Measurements from ENCODE around the gene SKA2. TPM values are rescaled to one million over a fixed set of nuclear protein-coding genes. Genes with fewer than 3 reads are reported as not detected.

The SKA2 gene
- total and polyA plus RNA-seq, 2 of the 8 experiments (the other 6 are each of a cell fraction or from before 2014, with no cell fraction given), result 15.6 to 95.8 TPM

DNA sequence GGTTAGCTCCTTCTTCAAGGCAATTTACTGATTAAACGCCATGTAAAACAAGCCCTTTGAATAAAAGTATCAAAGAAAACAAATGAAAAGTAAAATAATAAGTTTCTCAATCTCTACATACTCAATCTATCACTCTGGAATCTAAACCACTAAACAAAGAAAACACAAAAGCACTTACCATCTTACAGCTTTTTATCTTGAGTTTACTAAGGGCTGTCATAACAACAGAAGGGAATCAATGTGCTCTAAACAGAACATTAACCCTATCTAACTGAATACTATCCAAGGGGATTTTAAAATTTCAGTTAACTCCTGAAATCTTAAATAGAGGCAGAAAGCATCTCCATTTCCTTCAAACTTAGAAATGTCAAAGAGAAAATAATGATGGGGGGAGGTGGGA, 3.4 kb downstream of the SKA2 start:
- Histone ChIP-seq H3K18ac (ENCODE audit: extremely low read depth, low read length) (no peak overlapping the region), H3K14ac (ENCODE audit: insufficient read length) (no peak overlapping the region), H3K4ac (replicated peaks; ENCODE audit: insufficient read length, low read depth, low read length) (no peak overlapping the region), H2BK20ac (ENCODE audit: low read length) (no peak overlapping the region), H3K4me3 (ENCODE audit: extremely low read depth in 1 of 4, insufficient read depth in 2 of 4, low read depth in 3 of 4, low read length in 4 of 4) (peak overlapping the region in 1 of 4 experiments; percentile 10; a peak in 2 of 8 replicates), H2BK15ac (ENCODE audit: low read length) (no peak overlapping the region), H2BK12ac (ENCODE audit: low read depth, low read length) (no peak overlapping the region), H2AFZ (ENCODE audit: low read length) (no peak overlapping the region), H3K36me3 (ENCODE audit: control insufficient read depth in 2 of 4, insufficient read depth in 4 of 4, low read length in 3 of 4) (no peaks in the 10 kb centered on the region), H3K56ac (replicated peaks; ENCODE audit: insufficient read length, low read depth, low read length) (no peak overlapping the region), H3K27me3 (replicated peaks in 1 of 4; ENCODE audit: control insufficient read depth in 3 of 4, extremely low read depth in 1 of 4, insufficient read depth in 3 of 4, low read length in 3 of 4) (no peaks in the 10 kb centered on the region), H3K4me2 (ENCODE audit: insufficient read depth in 1 of 2, low read depth in 2 of 2, low read length in 2 of 2) (peak overlapping the region; percentile 24 to 48; a peak in 1 of 4 replicates), H3K79me1 (ENCODE audit: low read depth, low read length) (no peaks in the 10 kb centered on the region; the same call in 1 of the 2 replicates), H3K4me1 (replicated peaks in 1 of 4; ENCODE audit: control insufficient read depth in 3 of 4, insufficient read depth in 4 of 4, low read length in 3 of 4) (peaks cover 0 to 8% (median 3%) of the 10 kb centered on the region in 4 experiments; a peak in 4 of 7 replicates), H3K23ac (ENCODE audit: insufficient read length) (no peak overlapping the region), H3K9ac (replicated peaks in 1 of 4; ENCODE audit: extremely low read depth in 1 of 4, low read depth in 3 of 4, low read length in 3 of 4) (no peak overlapping the region), H3K9me3 (ENCODE audit: insufficient read depth in 2 of 2, low read depth in 1 of 2, low read length in 1 of 2) (no peaks in the 10 kb centered on the region), H4K5ac (ENCODE audit: insufficient read length, low read depth, low read length) (no peak overlapping the region), H4K8ac (ENCODE audit: extremely low read depth, insufficient read depth, low read length) (no peak overlapping the region), H4K91ac (replicated peaks; ENCODE audit: insufficient read length, low read length) (no peak overlapping the region), H3K27ac (ENCODE audit: low read depth, low read length) (no peak overlapping the region), H2BK120ac (replicated peaks; ENCODE audit: low read depth, low read length) (no peak overlapping the region), H2BK5ac (ENCODE audit: low read depth, low read length) (no peak overlapping the region), H2AK5ac (ENCODE audit: low read depth, low read length) (no peak overlapping the region), H3K23me2 (ENCODE audit: low read depth, low read length) (peaks cover 9% of the 10 kb centered on the region), H4K20me1 (replicated peaks in 1 of 2; ENCODE audit: control insufficient read depth in 1 of 2, insufficient read depth in 2 of 2, low read length in 2 of 2) (peaks cover 2 to 3% of the 10 kb centered on the region in 2 experiments), H3K79me2 (ENCODE audit: control insufficient read depth in 1 of 2, insufficient read depth in 2 of 2, low read length in 2 of 2) (peaks cover 17 to 87% of the 10 kb centered on the region in 2 experiments)
- no peak for FAIRE-seq
- 89% methylated on average over 1 of the region's 1 CpG; no CpG with 5 or more reads in 1 of the 2 experiments for WGBS, 2 experiments (ENCODE audit: extremely low coverage in 1 of 2, insufficient coverage in 1 of 2, insufficient read length in 1 of 2, insufficient replicate concordance in 2 of 2, low coverage in 1 of 2, low lambda C conversion rate in 2 of 2, missing lambda C conversion rate in 1 of 2)
- POLR2A ChIA-PET (ENCODE audit: partially characterized antibody), result interaction anchor here (0.8 to 3.9 kb wide), 3 partner anchors 12 to 620 kb away, joined by 3 to 14 read pairs (median 3); no protein-coding TSS in a partner anchor
- TF ChIP-seq SIX5 (IDR thresholded peaks at IDR 0.05; ENCODE audit: low read depth, low read length) (no peak), EZH2 (IDR thresholded peaks at IDR 0.05; ENCODE audit: low read depth, low read length, severe bottlenecking) (no peak), SUZ12 (IDR thresholded peaks at IDR 0.05; ENCODE audit: low read length) (no peak), TCF12 (IDR thresholded peaks at IDR 0.05; ENCODE audit: low read depth, low read length) (no peak), GABPA (IDR thresholded peaks at IDR 0.05; ENCODE audit: borderline replicate concordance, insufficient read depth, low read length) (no peak), TAF7 (optimal IDR thresholded peaks at IDR 0.05; ENCODE audit: borderline replicate concordance, low read depth, low read length) (no peak), JUN (IDR thresholded peaks at IDR 0.05; ENCODE audit: low read depth, low read length) (no peak), RXRA (IDR thresholded peaks at IDR 0.05; ENCODE audit: insufficient read depth, low read depth, low read length) (no peak), POLR2A (IDR thresholded peaks at IDR 0.05; ENCODE audit: control extremely low read depth in 1 of 2, low read depth in 2 of 2, low read length in 2 of 2) (no peak)
- TF ChIP-seq, protein P1, sequence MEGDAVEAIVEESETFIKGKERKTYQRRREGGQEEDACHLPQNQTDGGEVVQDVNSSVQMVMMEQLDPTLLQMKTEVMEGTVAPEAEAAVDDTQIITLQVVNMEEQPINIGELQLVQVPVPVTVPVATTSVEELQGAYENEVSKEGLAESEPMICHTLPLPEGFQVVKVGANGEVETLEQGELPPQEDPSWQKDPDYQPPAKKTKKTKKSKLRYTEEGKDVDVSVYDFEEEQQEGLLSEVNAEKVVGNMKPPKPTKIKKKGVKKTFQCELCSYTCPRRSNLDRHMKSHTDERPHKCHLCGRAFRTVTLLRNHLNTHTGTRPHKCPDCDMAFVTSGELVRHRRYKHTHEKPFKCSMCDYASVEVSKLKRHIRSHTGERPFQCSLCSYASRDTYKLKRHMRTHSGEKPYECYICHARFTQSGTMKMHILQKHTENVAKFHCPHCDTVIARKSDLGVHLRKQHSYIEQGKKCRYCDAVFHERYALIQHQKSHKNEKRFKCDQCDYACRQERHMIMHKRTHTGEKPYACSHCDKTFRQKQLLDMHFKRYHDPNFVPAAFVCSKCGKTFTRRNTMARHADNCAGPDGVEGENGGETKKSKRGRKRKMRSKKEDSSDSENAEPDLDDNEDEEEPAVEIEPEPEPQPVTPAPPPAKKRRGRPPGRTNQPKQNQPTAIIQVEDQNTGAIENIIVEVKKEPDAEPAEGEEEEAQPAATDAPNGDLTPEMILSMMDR (IDR thresholded peaks at IDR 0.05; ENCODE audit: control extremely low read depth in 1 of 3, insufficient read depth in 1 of 3, low read depth in 1 of 3, low read length in 3 of 3), result no peak
- TF ChIP-seq, protein P2, sequence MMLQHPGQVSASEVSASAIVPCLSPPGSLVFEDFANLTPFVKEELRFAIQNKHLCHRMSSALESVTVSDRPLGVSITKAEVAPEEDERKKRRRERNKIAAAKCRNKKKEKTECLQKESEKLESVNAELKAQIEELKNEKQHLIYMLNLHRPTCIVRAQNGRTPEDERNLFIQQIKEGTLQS (IDR thresholded peaks at IDR 0.05; ENCODE audit: insufficient read depth, low read depth, low read length), result no peak
- CTCF ChIA-PET (ENCODE audit: partially characterized antibody), result no interaction called here
- DNase-seq (ENCODE audit: low read depth in 1 of 2, low spot score in 2 of 2), result no peak
